Activated T-helper 9 cell treated with anti-CD3 and anti-CD28 coated beads, Interleukin-2, amount 50 U/mL, for 16 hours (primary cell): ENCODE data around the gene ACAA2.
"Not testable (repeated sequence)": the region's sequence is repeated elsewhere in the genome, so short reads cannot be mapped to it uniquely, and the experiment has no call there.

ENCODE experiments used
- DNase-seq: peaks from one replicate; pipeline ENCODE4 v3.0.0-alpha.2; 2020; ENCODE audit warnings: low read depth

Gene ACAA2

DNA sequence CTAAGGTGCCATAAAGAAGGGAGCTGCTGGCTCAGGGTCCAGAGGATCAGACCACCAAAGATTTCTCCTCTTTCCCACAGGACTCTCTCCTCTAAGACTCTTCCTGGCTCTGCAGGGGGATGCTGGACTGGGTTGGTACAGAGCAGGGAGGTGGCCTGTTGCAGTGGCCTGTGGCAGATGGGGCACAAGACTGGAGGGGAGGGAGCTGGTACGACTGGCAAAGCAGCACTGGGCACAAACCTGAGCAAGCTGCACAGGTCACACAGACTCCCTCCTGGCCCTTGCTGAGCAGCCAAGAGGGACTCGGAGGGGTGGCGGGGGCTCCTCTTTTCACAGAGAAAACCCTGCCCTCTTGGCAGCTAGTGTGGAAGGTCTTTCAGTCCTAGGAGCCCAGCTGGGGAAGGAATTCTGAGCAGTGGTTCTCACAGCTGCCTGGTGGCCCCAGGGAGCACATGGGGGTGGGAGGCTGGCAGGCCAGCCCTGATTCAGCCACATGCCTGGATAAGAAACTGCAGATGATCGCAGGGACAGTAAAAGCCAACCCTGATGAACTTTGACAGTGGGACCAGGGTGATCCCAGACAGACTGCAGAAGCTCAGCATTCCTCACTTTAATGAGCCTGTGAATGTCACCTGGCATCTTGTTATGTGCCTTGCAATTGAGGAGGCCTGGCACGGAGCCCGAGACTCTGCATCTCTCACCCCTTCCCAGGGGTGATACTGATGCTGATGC, 32.5 kb upstream of the ACAA2 start:
- no peak for DNase-seq

DNA sequence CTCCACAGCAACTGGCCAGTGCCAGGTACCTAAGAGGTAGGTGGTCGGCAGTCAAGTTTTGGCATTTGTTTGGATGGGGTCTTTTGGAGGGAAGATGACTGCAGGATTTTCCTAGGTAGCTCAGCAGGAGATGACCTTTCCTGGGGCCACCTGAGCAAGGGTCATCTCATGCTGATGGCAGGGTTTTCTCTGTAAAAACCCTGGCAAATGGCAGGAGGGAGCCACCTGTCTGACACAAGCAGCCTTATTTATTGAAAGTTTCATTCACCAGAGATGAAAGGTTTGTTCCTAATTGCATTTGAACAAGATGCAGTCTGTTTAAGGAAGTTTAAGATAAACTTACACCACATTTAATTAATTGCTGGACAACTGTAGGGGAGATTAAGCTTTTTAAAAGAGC, 31.6 kb upstream of the ACAA2 start:
- DNase-seq: no peak

DNA sequence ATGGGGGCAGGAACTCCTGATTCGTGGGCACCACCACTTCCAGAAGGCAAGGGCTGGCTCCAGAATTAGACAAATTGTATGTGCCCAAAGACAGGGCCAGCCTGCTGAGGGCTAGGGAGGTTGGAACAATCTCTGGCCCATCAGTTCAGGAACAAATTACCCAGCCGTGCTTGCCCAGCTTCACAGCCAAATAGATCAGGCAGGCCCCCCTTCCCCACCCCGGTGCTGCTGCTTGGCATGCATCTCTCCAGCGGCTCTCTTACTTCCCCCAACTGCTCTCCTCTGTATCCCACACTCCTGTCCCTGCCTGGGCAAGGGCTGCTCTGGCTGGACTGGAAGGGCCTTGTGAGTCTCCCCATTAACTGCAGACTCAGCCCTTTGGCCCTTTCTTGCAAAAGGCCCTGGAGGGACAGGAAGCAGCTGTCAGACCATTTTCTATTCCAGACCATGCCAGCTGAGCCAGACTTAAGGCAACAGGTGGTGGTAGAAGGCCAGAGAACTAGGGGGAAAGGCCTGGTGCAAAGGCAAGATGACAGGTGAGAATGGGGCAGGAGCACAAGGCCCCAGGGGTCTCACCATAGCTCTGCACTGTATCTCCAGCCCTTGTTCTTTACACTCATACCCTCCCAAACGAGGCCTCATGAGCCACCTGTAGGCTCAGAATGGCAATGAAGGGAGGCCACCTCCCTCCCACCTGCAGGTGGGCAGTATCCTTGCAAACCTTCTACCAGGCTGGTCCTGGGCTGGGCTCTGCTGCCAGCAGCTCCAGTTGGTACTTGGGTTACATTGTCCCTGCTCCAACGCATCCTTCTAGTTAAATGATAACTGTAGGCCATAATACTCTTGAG, 30.7 kb upstream of the ACAA2 start:
- no peak for DNase-seq

DNA sequence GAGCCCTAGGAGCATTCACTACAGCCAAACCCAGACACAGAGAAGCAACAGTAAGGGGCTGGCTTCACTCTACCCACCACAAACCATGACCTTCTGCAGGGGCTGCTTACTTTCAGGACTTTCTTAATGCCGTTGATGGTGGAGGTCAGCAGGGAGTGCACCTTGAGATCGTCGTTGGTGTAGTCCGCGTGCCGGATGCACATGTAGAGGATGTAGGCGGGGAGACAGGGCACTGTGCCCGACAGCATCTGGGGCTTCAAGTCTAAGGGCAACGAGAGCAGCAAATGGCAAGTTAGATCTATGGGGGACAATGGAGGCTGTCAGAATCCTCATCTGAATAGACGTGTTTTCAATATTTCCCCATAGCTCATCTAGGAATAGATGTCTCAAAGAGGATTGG, 29.8 kb upstream of the ACAA2 start:
- DNase-seq: no peak

DNA sequence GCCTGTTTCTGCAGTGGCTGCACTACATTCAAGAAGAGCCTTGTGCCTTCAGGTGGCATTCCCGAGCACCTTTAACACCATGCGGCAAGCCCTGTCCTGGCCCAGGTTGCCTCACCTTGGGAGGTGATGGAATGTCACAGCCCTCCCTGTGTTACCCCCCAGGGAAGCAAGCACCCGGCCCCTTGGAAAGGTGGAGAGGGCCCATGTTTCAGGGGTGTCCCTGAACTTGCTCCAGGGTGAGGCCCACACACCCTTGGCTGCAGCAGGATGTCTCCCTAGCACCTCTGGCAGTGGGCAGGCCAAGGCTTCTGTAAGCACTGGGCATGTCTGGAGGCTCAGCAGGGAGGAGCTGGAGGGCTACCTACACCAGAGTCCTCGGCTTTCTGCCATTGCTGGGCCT, 29.3 kb upstream of the ACAA2 start:
- no peak for DNase-seq

DNA sequence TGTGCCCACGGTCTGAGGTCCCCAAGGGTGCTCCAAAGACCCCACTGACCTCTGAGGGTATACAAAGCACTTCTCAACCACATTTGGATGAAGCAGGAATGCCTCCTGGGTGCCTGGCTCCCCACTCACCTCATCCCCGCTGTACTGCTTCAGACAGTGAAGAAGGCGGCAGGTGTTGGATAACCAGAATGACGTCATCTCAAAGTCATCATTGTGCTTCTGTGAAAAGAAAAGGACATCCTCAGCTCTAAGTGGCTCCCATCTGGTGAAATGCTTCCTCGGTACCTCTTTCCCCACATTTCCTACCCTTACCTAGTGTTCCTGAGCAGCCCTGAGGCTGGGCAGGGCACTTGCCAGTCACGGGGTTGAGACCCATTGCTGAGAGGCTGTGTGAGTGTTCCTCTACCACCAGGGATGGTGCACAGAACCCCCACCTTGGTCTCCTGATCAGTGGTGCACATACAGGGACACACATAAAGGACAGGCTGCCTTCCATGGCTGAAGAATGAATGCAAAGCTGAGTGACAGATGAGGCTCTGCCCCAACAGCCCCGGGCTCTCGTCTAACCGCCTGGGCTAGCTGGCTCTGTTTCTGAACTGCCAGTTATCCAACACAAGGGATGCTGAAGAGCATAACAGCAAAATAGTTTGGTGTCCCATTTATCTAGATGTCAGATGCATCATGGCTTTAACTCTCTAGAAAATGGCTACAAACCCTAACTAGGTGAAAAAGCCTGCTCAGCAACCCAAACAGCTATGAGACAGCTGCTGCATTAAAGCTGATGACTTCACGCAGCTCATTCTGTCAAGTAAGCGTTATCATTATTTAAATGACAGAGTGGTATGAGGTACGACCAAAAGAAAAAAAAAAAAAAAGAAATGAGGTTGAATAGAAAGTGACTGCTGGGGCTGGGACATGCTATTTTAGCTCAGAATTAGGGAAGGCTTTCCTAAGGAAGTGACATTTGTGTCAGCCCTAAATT, 28.2 kb upstream of the ACAA2 start:
- no peak for DNase-seq

DNA sequence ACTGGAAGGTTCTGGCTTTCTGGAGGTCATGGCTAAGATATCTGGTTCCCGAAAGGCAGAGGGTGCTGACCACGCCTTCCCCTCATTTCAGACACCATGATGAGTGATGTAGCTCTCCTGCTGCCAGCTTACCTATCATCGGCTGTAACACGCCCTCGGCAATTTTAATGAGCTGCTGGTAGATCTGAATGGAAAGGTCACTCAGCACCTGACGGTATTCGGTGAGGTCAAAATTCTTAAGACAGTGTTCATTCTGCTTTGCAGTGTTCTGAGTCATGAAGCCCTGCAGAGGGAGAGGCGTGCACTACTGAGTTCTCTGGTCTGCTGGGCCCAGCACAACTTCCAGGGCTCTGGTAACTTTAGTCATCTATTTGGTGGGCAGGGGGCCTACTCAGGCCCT, 25.7 kb upstream of the ACAA2 start:
- no peak for DNase-seq

DNA sequence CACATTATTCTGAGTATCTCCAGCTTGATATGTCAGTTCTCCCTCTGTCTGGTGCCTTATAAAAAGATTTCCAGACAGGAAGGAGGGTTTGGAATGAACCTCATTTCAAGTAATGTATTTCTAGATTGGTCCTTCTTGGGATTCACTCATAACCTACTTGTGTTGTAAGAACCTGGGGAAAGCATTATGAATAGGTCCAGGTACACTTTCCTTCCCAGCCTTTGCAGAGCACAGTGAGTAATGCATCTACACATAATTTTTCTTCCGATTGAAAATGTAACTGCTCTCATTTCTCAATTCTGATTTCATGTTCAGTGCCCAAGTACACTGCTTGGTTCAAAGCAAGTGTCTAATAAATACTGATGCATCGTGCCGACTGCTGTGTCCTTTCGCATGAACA, 25.0 kb upstream of the ACAA2 start:
- DNase-seq: no peak

DNA sequence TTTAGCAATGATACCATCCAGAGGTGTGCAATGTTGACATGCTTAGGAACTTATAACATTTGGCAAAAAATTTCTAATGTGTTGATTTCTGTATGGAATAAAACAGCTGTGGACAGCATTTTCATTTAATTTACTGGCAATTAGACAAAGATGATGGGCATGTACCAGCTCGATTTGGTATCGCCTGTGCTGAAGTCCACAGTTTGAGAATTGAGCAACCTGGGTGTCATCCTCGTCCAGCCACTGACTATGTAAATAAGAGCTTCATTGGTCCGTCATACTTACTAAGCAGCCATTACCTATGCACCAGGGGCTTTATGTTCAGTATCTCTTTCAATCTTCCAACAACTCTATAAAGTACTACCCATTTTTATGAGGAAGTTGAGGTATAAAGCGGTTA, 24.6 kb upstream of the ACAA2 start:
- no peak for DNase-seq

DNA sequence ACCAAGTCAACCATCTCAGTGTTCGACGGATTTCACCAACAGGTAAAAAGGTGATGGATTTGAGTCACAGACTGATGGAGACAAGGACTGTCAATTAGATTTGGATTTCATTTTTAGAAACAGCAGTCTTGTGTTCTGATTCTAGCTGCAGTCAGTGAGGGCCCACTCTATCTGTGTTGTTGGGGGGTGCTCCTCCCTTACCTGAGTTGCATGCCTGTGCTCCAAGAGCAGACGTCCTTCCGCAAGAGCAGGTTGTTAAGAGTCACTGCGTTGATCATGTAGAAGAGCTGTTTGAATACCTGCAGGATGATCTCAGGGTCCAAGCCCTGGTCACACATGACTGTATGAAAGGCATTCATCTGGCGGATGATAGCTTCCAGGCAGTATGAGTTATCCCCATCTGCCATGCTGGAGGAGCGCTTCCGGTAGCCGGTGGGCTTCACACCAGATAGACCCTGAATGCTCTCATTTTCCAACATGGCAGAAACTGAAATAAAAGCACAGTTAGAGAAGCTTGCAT, 24.0 kb upstream of the ACAA2 start:
- not testable (repeated sequence) for DNase-seq

DNA sequence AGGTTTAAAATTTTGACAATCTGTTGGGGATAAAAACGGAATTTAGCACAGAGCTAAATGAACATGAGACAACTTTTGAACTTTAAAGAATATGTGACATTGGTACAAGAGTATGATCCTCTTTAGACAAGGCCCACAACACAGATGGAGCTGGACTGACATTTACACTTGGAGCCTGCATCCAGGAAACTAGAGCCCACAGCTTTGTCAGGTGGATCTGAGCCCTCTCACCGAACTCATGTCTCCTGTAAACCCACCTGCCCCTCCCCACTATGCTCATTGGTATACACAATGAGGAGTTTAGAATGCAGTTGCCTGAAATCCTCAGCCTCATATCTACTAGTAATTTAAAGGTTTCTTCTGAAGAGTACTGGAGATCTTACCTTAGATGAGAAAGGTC, 22.1 kb upstream of the ACAA2 start:
- no peak for DNase-seq

DNA sequence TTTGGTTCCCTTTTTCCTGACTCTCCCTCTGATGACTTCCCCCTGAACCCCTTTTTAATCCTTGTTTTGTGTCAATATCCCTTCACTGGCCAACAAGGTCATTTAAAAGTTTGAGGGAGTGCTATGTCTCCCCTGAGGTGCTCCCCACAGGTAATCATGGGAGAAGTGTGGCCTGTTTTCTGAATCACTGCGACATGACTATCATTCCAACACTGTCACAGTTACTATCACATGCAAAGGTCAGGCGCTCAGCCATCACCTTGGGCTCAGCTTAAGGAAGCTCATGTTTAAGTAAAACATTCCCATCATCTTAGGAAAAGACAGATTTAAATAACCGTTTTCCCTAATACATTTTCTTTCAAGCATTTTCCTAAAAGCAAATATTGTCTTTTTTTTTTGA, 20.9 kb upstream of the ACAA2 start:
- no peak for DNase-seq

DNA sequence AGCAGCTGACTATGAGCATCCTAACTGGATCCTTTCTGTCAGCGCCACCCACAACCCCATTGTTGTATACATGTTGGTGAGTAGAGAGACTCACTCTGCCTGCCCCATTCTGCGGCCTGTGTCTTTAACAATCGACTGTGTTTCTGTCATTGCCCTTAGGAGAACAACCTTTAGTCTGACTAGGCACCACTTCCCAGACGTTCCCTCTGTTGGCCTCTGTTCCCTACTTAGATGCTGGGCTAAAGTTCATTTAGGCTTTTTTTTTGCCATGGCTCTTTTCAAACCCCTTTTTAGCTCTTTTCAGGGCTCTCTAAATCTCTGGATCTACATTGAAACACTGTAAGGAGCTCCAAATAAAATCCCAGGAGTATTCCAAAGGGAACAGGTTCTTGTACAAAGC, 20.5 kb upstream of the ACAA2 start:
- DNase-seq: no peak

DNA sequence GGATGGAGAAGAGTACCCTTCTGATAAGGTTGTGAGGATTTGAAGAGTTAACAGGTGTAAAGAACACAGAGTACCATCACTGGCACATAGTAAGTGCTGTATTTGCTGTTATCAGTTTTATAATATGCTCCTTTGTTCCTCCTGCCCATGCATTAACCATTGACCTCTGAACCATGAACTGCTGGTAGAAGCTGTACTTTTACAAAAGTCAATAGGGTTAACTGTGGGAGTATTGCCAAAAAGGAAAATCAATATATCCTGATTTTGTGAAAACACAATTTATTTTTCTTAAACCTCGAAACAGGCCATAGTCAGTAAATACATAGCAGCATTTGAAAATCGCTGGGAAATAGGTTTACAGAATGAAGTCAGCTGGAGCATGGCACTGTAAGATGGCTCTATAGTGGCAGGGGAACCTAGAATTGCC, 18.9 kb upstream of the ACAA2 start:
- no peak for DNase-seq

DNA sequence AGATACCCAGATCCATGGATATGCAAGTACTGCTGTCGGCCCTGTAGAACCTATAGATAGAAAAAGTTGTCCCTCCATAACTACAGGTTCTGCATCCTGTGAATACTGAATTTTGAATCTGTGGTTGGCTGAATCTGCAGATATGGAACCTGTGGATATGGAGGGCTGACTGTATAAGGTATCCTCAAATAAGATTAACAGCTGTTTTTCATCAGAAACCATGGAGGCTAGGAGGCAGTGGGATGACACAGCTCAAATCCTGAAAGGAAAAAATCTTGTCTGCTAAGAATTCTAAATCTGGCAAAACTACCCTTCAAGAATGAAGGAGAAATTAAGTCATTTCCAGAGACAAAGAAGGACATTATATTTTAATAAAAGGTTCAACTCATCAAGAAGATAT, 14.7 kb upstream of the ACAA2 start:
- no peak for DNase-seq

DNA sequence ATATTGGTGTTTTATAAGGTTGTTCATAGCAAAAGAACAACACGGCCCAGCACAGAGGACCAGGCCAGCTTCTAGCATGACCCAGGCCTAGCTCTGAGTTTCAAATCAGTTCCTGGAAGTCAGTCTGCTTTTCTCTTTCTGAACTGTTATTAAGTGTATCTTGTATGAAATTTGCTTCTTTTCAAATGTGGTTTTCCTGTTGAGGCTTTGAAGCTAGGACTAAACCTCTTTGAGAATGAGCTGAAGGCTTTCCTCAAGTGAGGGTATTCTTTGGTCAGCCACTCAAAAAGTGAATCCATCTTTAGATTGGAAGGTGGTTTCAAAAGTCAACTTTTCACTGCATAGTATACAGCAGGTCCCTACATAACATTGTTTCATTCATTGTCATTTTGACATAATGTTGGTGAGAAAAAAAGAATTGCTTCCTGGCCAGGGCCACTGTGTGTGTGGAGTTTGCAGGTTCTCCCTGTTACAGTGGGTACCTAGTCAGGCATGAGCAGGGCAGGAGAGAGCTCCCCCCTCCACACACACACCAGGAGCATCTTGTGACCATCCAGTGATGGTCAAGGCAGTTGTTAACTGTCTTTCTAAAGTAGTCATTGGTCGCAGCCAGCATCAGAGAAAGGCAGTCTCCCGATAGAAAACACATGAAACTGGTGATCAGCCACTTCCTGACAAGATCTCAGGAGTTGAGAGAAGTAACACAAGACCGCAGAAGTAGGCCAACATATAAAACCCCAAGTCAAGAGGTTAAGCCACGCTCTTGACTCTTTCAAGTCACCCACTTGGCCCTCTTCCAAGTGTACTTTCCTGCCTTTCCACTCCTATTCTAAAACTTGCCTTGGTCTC, 6.7 kb upstream of the ACAA2 start:
- DNase-seq: no peak

DNA sequence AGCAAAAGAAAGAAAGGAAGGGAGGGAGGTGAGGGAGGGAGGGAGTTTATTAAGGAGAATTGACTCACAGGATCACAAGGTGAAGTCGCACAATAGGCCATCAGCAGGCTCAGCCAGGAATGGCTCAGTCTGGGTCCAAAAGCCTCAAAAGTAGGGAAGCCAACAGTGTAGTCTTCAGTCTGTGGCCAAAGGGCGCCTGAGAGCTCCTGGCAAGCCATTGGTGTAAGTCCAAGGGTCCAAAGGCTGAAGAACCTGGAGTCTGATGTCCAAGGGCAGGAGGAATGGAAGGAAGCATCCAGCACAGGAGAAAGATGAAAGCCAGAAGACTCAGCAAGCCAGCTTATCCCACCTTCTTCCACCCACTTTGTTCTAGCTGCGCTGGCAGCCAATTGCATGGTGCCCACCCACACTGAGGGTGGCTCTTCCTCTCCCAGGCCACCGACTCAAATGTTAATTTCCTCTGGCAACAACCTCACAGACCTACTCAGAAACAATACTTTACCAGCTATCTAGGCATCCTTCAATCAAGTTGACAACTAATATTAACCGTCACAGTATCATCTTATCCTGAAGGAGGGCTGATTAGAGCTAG, 5.8 kb upstream of the ACAA2 start:
- no peak for DNase-seq

DNA sequence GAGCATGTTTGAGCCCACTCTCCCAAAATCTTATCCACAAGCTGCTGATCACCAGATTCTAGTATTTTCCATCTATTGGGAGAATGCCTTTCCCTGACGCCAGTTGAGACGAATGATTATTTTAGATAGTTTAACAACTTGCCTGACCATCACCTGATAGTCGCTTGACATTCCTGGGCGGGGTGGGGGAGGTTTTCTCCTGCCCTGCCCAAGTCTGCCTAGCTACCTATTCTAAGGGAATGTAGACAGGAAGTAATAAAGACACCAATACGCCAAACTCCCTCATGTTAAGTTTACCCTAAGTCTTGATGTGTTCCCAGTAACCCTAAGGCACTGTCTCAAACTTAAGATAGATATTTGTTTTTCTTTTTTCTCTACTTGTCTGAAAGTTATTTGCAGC, 4.6 kb upstream of the ACAA2 start:
- DNase-seq: no peak

DNA sequence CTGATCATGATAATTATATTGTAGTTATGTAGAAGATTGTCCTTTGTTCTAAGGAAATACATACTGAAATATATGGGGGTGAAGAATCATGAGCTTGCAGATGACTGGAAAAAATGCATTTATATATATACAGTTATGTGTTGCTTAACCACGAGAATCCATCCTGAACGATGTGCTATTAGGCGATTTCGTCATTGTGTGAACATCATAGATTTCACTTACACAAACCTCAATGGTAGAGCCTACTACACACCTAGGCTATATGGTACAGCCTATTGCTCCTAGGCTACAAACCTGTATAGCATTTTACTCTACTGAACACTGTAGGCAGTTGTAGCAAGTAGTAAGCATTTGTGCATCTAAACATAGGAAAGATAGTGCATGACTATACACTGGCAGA, 2.6 kb upstream of the ACAA2 start:
- DNase-seq: no peak

DNA sequence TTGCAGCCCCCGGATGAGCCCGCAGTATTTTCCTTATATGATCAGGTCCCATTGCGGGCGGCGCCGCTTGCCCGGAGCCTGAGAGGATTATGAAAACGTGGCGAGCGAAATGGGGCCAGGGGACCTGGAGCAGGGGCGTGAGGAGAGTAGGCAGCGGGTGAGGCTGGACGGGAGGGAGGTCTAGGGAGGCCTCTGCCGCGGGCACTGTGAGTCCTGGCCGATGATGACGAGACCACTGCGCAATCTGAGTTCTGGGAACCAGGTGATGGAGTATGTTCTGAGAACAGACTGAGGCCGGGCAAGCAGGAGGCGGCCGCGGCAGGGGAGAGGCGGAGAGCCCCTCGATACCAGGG, 790 bp upstream of the ACAA2 start:
- peak; percentile 46 for DNase-seq

DNA sequence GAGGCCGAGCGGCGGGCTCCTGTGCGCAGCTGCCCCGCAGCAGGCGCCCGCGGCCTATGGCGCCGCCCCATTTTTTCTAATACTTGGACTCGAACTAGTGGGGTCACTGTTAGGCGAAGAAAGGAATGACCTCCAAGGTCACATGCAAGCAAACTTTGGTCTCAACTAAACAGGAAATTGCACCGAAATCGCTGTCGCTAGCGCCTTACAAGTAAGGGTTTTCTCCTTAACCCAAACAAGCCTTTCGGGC, 339 bp downstream of the ACAA2 start:
- DNase-seq: peak; percentile 12
